HG03025 (cell line): ENCODE measurements around the gene TCN1.
"Not testable (repeated sequence)": the region's sequence is repeated elsewhere in the genome, so short reads cannot be mapped to it uniquely, and the experiment has no call there.

Source experiments
- ATAC-seq: cut with Tn5 transposase; IDR thresholded peaks from one replicate; pipeline ENCODE4 v1.9.1; 2021; ENCODE audit warnings: mild to moderate bottlenecking, moderate library complexity; ENCODE audit not compliant: unreplicated experiment, low FRiP score

TCN1 gene

GRCh38 chr11:59857439-59858434 is 8.6 kb downstream of the TCN1 start:
- no peak for ATAC-seq

GRCh38 chr11:59854871-59855270 is 11.4 kb downstream of the TCN1 start:
- ATAC-seq: no peak

GRCh38 chr11:59851416-59851815 is 14.9 kb downstream of the TCN1 start:
- not testable (repeated sequence) for ATAC-seq

GRCh38 chr11:59849551-59849950 is 16.7 kb downstream of the TCN1 start:
- ATAC-seq: not testable (repeated sequence)

GRCh38 chr11:59849129-59849528 is 17.2 kb downstream of the TCN1 start:
- no peak for ATAC-seq

GRCh38 chr11:59848439-59848838 is 17.8 kb downstream of the TCN1 start:
- not testable (repeated sequence) for ATAC-seq

- ATAC-seq: no peak
Observed at GRCh38 chr11:59847626-59848025, 18.7 kb downstream of the TCN1 start.

- no peak for ATAC-seq
Observed at GRCh38 chr11:59846556-59846955, 19.7 kb downstream of the TCN1 start.

GRCh38 chr11:59845399-59845798 is 20.9 kb downstream of the TCN1 start, which contains the start of gene CBLIF:
Gene CBLIF, minus strand, starts transcription at chr11:59845499. Its CDS starts 46 bp downstream, at chr11:59845453.
- no peak for ATAC-seq

- ATAC-seq: no peak
Observed at GRCh38 chr11:59842316-59842715, 24.0 kb downstream of the TCN1 start.

GRCh38 chr11:59841514-59841913 is 24.8 kb downstream of the TCN1 start:
- ATAC-seq: no peak

GRCh38 chr11:59839615-59840014 is 26.7 kb downstream of the TCN1 start:
- ATAC-seq: no peak

- ATAC-seq: no peak
Observed at GRCh38 chr11:59833602-59834001, 32.7 kb downstream of the TCN1 start.

GRCh38 chr11:59829358-59829757 is 36.9 kb downstream of the TCN1 start:
- no peak for ATAC-seq

- peak; percentile 64 for ATAC-seq
Observed at GRCh38 chr11:59822989-59823566, 43.2 kb downstream of the TCN1 start.

- no peak for ATAC-seq
Observed at GRCh38 chr11:59818572-59818971, 47.7 kb downstream of the TCN1 start.

- ATAC-seq: not testable (repeated sequence)
Observed at GRCh38 chr11:59816434-59816833, 49.9 kb downstream of the TCN1 start.

- ATAC-seq: no peak
Observed at GRCh38 chr11:59815754-59816153, 50.5 kb downstream of the TCN1 start.

GRCh38 chr11:59814021-59814420 is 52.3 kb downstream of the TCN1 start:
- ATAC-seq: no peak

GRCh38 chr11:59813364-59813763 is 52.9 kb downstream of the TCN1 start:
- no peak for ATAC-seq

- no peak for ATAC-seq
Observed at GRCh38 chr11:59812220-59812619, 54.1 kb downstream of the TCN1 start.

GRCh38 chr11:59810911-59811259 is 55.4 kb downstream of the TCN1 start:
- no peak for ATAC-seq
